DMS 273 (cell line): Measurements from ENCODE around the gene ZMYND11.
"Not testable (repeated sequence)": the region's sequence is repeated elsewhere in the genome, so short reads cannot be mapped to it uniquely, and the experiment has no call there.

ENCODE experiments used
- DNase-seq: peaks from one replicate; lab custom pipeline; 2025; ENCODE audit not compliant: unreplicated experiment; lab: John Stamatoyannopoulos, UW

Gene ZMYND11

DNA sequence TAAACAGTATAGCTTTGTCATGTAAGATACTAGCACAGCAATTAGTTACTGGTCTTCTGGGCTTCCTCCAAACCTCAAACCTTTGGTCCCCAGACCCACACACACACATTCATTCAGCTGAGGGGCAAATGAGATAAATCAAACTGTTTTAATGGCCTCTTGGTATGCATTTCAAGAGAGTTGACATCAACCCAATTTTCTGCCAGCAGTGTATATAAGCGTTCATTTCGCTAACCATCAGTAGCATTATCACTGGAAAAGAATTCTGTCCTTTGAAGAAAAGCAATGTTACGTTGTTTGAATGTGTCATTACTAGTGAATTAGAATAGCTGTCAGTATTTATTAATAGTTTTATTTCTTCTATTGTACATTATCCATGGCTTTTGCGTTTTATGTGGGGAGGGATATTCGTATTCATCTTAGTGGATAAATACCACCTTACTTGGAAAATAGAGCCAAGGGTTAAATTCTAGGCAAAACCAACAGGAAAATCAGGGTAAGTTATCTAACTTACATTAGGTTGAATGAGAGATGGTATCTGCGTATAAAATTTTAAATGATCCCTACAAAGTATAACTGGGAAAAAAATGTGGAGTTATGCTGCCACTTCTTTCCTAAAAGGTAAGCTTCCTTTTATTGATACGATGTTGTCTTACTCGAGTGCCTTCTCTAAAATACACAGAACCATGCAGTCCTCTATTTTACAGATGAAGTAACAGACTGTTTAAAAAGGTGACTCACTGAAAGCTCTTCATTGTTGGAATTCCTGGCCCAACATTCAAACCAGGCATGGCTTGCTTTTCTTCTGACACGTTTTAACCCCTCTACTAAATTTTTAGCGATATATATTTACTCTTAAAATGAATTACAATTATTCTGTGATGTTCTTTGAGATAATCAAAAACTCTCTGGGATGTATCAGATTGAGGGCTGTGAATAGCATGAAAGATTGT is 2.0 kb upstream of the ZMYND11 start:
- DNase-seq = no peak

DNA sequence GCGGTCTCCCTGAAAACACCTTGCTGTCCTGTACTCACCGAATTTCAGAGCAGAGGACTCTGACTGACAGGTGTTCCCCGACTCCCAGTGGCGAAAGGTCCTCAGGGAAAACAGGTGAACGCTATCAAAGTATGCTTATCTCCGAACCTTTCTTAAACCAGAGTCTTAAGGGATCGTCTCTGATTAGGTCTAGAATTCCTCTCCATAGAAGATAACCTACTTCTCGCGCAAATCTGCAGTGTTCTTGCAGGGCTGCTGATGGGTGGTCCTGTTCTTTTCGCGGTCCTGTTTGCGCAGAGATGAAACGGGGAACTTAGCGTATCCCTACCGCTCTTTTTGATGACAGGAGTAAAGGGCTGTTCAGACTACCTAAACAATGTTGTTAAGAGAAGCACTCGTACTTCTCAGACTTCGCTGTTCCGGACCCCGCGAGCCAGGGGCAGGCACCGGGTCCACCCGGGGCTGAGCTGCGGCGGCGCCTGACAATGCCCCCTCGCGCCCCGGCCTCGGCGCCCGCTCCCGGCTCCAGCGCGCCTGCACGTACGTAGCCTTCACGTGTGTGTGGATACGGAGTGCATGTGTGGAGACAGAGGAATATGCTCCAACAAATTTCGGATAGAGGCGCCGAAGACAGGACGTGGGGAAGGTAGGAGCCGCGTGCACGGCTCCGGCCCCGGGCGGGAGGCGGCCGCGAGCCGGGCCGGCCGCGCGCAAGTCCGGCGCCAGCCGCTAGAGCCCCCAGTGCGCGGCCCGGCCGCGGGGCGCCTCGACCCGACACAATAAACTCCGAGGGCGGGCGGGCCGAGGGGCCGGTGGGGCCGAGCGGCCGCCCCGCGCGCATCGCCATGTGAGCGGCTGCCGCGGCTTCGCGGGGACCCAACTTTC is 766 bp upstream of the ZMYND11 start:
- DNase-seq = peak; percentile 63

DNA sequence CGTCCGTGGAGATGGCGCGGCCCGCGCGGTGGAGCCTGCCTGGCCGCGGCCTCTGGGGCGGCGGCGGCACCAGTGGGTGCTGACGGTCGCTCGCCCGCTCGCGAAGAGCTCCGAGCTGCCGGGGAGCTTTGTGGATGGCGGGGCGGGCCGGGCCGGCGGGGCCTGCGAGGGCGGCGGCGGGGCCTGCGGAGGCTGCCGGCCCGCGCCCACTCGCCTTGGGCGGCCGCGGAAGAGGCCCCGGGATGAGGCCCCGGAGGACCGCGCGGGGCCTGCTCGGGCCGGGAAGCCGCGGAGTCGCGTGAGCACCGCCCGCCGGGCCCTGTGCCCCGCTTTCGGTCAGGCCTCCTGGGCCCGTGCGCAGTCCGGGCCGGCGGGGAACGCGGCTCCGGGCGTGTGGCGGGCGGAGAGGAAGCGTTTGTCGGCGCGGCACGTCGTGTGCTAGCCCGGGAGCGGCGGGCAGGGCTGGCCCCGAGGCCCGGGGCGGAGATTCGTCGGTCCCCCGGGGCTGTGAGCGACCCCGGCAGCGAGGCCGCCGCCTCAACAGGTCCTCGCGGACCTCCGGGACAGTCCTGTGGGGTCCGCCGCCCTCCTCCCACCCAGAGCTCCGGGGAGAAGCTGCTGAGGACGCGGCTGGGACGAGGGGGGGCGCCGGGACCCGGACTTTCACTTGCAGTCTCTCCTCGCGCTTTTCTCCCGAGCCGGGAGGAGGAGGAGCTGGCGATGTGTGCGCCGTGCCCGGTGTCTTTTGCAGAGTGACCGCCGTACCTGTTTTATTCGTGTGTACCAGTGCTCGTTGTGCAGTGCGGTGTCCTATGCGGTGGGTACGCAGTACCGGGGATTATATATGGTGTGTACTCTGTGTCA is 578 bp downstream of the ZMYND11 start:
- peak; percentile 69 for DNase-seq

DNA sequence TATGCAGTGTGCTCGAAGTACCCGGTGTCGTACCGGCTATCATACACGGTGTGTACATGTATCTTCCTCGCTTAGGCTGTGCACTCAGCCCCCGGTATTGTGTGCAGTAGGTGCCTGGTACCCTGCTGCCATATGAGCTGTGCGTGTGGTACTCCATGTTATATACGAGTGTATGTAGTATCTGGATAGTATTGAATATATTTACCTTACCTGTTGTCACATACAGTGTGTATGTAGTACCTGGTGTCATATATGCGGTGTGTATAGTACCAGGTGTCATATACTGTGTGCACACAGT is 1.2 kb downstream of the ZMYND11 start:
- no peak for DNase-seq

DNA sequence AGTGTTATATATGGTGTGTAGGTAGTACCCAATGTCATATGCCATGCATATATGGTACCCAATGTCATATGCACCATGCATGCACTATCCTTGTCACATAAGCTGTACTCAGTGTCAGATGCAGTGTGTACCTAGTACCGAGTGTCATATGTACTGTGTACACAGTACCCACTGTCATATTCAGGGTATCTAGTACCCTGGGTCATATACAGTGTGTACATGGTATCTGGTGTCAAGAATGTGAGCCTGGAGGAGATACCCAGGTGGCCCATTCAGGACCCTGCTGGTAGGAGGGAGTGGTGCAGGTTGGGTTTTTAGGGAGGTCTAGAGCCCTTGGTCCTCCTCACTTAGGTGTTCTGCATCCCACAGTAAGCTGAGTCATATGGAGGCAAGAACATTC is 1.8 kb downstream of the ZMYND11 start:
- DNase-seq = peak; percentile 58

DNA sequence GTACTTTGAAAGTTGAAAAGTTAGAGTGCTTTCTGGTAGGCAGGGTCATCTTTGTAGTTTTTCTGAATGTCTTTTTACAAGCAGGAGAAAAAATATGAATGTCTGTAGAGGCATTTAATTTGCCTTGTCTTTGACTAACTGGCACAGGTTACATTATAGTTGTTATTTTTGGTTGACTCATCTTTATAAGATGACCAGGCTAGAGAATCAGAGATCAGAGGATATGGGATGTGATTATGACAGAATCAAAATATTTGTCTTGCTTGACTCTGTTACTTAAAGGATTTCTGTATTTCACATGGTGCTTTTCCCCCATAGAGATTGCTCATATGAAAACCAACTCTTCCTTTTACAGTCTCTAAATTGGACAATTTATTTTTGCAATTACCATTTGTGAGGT is 2.4 kb downstream of the ZMYND11 start:
- no peak for DNase-seq

DNA sequence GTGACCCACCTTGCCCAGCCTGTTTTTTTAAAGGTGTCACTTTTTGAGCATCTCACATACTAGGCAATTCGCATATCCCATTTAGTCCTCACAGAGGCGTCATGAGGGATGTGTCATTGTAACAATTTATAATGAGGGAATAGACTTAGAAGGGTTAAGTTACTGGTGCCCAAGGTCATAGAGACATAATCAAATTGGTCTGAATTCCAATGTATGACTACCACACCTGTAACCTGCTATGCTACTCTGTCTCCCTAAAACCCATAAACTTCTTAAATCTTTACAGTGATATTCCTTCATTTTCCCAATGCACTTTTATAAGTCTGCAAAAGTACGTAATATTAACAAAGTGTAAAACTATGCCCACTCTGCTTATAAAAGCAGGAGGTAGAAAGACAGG is 7.1 kb downstream of the ZMYND11 start:
- no peak for DNase-seq

DNA sequence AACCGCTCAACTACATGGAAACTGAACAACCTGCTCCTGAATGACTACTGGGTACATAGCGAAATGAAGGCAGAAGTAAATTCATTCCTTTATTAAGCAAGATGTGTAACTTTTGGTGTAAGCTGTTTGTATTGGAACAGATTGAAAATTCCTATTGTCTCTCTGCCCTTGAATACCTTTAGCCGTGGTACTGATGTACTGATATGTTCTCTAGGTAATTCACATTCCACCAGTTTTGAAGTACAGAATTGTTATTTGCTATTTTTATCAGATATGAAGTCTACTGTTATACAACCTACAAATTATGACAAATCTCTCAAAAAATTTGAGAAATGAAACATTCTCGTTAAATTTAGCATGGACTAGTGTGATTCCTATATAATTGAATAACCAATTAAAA is 17.7 kb downstream of the ZMYND11 start:
- DNase-seq = no peak

DNA sequence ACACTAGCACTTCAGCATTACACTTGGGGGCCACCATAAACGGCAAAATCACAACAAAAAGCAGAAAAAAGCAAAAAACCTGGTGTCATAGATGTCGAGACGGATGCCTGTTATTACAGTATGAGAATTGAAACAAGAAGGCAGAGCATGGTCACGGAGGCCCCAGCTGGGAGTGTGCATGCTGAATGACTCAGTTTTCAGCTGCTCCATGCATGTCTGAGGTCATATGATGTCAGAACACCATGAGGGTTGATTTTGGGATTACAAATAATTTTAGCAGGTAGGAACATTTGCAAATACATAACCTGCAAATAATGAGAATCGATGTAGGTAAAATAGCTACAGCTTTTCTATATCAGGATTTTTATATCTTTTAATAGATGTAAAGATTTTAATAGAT is 19.1 kb downstream of the ZMYND11 start:
- DNase-seq = no peak

DNA sequence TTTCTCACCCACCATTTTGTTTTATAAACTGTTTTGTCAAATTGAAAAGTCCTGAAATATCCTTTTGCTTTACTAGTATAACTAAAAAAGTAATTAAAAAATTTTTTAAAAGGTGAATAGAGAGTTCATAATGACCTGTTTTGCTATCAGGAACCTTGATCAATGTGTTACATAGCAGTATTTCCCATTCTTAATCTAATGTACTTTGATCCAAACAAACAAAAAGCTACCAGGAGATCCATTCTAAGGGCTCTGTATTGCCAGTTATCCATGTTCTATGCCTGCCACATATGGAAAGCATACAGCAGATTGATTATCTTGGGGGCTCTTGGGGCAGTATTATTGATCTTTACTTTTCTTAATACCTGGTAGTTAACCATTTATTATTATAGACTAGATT is 32.1 kb downstream of the ZMYND11 start:
- DNase-seq = no peak

DNA sequence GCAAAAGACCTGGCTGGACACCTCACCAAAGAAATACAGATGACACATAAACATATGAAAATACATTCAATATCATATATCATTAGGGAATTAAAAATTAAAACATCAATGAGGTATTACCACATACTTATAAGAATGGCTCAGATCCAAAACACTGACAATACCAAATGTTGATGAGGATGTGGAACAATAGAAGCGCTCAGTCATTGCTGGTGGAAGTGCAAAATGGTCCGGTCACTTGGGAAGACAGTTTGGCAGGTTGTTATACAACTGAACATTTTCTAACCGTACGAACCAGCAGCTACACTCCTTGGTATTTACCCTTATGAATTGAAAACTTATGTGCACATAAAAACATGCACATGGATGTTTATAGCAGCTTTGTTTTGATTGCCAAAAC is 38.5 kb downstream of the ZMYND11 start:
- no peak for DNase-seq

DNA sequence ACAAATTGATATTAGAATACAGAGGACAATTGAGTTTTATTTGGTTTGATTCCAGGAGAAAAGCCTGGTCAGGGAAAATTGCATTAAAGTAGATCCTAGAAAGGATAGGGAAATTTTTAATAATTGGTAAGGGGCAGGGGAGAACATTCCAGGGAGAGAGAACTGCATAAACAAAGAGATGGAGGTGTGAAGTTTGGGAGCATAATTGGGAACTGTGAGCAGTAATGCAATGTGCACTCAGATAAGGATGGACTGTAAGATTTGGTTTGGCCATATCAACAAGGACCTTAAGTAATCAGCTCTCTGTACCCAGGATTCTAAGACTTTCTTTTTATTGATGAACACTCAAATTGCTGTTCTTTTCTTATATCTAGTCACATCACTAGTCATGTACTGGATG is 41.4 kb downstream of the ZMYND11 start:
- DNase-seq = no peak

DNA sequence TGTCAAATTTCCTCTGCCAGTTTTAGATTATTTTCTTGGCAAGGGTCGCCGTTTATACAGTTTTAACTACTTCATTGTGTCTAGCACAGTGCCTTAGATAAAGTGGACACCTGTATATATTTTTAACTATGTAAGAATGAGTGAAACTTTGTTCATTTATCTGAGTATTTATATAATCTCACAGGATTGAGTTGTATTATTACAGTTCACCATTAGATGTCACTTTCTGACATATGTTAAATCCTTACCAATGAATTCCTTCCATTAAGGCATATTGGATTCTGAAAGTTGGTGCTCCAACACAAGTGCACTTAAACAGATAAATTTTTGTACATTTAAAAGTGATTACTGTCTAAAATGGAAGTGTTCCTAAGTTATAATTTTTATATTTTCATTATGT is 43.0 kb downstream of the ZMYND11 start:
- DNase-seq = peak; percentile 23

DNA sequence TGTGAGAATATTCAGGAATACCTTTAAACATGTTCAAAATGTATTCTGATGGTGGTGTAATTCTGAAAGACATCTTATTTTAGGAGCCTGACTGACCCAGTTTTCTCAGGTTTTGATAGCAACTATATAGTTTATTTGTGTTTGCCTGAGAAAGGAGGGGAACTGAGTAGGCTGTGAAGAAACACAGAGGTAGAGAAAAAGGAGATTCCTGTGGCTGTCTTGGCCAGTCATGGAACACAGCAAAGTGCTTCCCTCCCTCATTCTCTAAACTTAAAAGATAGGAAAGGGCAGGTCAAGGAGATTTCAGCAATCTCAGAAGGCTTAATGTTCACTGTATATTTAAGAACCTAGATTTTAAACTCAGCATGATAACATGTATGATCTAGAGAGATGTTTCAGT is 43.5 kb downstream of the ZMYND11 start:
- DNase-seq = no peak

DNA sequence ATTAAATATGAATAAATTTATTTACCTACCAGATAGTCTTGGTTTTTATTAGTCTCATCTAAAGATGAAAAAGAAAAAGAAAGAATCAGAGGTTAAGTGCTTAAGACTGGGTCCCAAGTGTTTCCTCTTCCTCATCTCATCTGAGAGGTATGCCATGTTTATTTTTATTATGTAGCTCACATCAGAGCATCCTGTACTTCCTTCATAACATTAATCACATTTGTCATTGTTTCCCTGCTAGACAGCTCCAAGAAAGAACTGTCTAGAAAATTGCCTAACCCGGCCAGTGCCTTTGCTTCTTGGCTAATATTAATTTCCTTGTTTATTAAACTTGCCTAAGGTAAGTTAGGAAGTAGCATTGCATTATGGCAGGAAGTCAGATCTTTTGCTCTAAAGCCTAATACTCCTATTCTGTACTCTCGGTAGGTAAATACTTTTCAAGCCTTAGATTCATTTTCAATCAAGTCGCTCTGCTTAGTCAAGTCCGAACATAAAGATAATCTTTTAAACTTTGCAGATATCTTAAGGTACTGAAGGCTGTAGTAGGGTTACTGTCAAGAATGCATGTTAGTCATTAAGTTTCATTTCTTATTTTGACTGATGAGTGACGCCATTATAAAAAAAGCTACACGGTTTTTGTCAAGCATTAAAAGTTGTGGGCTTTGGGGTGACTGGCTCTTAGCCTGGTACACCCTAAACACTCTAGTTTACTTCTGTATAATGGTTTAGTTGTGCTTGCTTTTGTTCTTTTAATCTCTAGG is 47.4 kb downstream of the ZMYND11 start:
- no peak for DNase-seq

DNA sequence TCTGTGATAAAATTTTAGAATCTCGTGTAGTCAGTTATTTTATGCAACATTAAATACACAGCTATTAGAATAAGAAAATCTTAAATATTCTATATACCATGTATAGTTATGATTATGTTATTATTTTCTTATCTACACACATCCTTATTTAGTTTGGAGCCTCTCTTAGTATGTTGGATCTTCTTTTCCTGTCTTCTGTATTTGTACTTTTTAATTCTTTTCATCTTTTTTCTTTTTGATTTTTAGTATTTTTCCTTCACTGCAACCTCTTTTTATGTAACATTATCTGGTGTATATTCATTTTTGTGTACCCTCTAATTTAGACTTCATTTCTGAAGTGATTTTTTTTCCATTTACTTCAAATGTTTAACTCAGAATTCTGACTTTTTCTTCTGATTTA is 48.9 kb downstream of the ZMYND11 start:
- no peak for DNase-seq

DNA sequence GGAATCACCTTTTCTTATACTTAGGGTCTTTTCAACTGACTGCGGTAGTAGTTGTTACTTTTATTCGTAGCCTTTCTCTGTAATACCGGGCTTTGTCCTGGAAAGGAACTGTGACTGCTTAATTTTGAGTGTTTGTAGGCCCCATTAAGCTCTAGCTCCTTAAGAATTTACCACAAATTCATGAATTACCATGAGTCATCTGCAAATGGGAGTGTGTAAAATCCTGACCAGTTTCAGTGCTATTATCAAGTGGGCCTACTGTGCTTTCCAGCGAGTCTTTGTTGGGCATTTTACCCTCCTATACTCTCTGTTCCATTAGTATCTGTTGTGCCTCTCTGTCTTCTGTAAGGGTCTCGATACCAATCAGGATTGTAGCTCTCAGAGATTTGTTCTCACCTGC is 49.7 kb downstream of the ZMYND11 start:
- DNase-seq = no peak

DNA sequence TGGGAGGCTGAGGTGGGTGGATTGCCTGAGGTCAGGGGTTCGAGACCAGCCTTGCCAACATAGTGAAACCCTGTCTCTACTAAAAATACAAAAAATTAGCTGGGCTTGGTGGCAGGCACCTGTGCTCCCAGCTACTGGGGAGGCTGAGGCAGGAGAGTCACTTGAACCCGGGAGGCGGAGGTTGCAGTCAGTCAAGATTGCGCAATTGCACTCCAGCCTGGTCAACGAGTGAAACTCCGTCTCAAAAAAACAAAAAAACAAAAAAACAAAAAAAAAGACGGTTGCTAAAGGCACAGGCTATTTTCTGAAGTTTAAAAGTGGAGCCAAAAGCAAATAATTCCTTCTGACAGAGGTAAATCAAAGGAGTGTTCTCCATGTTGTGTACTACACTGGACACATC is 50.3 kb downstream of the ZMYND11 start:
- not testable (repeated sequence) for DNase-seq

DNA sequence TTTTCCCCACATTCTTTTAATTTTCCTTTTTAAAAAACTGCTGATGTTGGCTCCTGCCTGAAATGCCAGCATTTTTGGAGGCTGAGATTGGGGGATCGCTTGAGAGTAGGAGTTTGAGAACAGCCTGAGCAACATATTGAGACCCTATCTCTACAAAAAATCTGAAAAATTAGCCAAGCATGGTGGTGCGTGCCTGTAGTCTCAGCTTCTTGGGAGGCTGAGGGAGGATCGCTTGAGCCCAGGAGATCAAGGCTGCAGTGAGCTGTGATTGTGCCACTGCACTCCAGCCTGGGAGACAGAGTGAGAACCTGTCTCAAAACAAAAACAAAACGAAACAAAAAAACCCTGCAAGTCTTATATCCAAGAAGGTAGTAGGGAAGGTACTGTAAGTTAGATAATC is 51.7 kb downstream of the ZMYND11 start:
- DNase-seq = no peak

DNA sequence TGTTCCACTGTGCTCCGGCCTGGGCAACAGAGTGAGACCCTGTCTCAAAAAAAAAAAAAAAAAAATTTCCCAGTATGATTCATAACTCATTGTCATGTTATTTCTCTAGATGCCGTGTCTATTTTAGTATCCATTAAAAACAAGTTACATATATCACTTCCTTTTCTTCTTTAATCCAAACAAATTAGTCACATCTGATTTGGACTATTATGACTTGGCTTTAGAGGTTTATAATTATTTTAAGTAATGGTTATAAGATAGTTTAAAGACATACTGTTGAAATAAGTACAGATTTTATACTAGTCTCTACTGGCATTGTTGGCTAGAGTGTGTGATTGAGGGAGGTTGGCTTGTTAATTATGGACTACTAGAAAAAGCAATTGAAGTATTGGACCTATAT is 53.3 kb downstream of the ZMYND11 start:
- DNase-seq = no peak

DNA sequence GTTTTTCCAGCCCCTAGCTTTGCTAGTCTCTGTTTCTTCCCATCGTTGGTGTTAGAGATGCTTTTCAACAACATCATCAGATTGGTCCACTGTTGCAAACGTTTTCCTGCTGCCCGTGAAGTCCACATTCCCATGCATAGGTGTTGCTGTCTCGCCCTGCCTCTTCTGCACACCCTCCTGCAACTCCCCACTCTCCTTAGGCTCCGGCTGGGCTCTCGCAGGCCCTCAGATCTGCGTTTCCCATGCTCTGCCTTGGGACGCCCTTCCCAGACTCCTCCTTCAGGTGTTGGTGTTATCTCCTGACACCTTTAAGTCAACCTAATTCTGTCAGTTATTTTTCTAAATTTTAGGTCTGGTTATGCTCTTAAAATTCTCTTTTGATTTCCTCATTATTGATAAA is 55.0 kb downstream of the ZMYND11 start:
- no peak for DNase-seq
